K562 (cell line): ENCODE results near the gene HSD17B1. TPM values are rescaled to one million over a fixed set of nuclear protein-coding genes. Genes with fewer than 3 reads are reported as not detected.

ENCODE experiments used
- ATAC-seq: fragments of 200-7000 bp; cut with Tn5 transposase; 3 replicates; pipeline ENCODE4 v1.9.1; 2020; ENCODE audit warnings: moderate library complexity
- BruUV-seq: library from RNA; stranded (reverse); fragments of 400-500 nt; replicated peaks from 2 replicates; lab custom pipeline; 2021; lab: Mats Ljungman, UMichigan
- CTCF ChIA-PET: fragments of 300-600 bp; formaldehyde crosslinking; extraction: SDS; loops from one replicate; lab custom pipeline; 2021; ENCODE audit warnings: low intra/inter-chr PET ratio; lab: Yijun Ruan, JAX
- POLR2A ChIA-PET: fragments of 300-600, 350-650 bp; sonication (Branson Sonifier 250); formaldehyde crosslinking; extraction: SDS; loops from one replicate; lab custom pipeline; 2021; ENCODE audit warnings: antibody characterized with exemption, inconsistent platforms; lab: Yijun Ruan, JAX
- DNase-seq, 4 experiments: peaks; one replicate each; pipeline versions ENCODE4 v3.0.0 to v3.0.0-alpha.2; 2011 to 2018; ENCODE audit warnings: low spot score in 3 of 4, mixed read lengths in 3 of 4; ENCODE audit errors: extremely low read depth in 1 of 4
- FAIRE-seq: peaks from 2 replicates; lab custom pipeline; 2011; peaks lifted over from hg19 to GRCh38; lab: Jason Lieb, UNC
- H2AFZ ChIP-seq: 2 replicates; pipeline ENCODE4 v1.6.0; 2011; ENCODE audit warnings: low read depth, low read length, control low read depth, inconsistent platforms
- H3K27ac ChIP-seq: fragments of 200-600 bp; 3 replicates; pipeline ENCODE4 v1.8.0; 2011; ENCODE audit warnings: low read depth, mild to moderate bottlenecking, control low read depth, inconsistent platforms, low read length, moderate library complexity, mixed read lengths; ENCODE audit errors: extremely low read depth
- H3K27me3 ChIP-seq, 2 experiments: fragments of 300-600 bp in 1 of 2; 2 replicates in 1 of 2; 3 replicates in 1 of 2; pipeline versions ENCODE4 v1.6.0 to v1.8.0; 2011; ENCODE audit warnings: inconsistent platforms in 2 of 2, low read length in 2 of 2, mild to moderate bottlenecking in 1 of 2, mixed read lengths in 1 of 2, moderate library complexity in 1 of 2; ENCODE audit not compliant: control insufficient read depth in 2 of 2, insufficient read depth in 2 of 2
- H3K36me3 ChIP-seq: fragments of 300-600 bp; 3 replicates; pipeline ENCODE4 v1.8.0; 2011; ENCODE audit warnings: mild to moderate bottlenecking, low read length, inconsistent platforms; ENCODE audit not compliant: control insufficient read depth, insufficient read depth
- H3K4me1 ChIP-seq, 2 experiments: fragments of 200-600 bp in 1 of 2; replicated peaks in 1 of 2; 2 replicates in 1 of 2; 3 replicates in 1 of 2; pipeline versions ENCODE4 v1.5.1 to v1.8.0; 2011; ENCODE audit warnings: inconsistent platforms in 2 of 2, low read length in 2 of 2, mild to moderate bottlenecking in 1 of 2, mixed read lengths in 1 of 2, moderate library complexity in 1 of 2; ENCODE audit not compliant: control insufficient read depth in 2 of 2, insufficient read depth in 2 of 2
- H3K4me2 ChIP-seq: 2 replicates; pipeline ENCODE4 v1.6.1; 2011; ENCODE audit warnings: low read length, control low read depth, inconsistent platforms, mixed read lengths; ENCODE audit not compliant: insufficient read depth
- H3K4me3 ChIP-seq: fragments of 200-600 bp; sonication (generic), shearing (Covaris generic); 2 replicates; pipeline ENCODE4 v1.5.1; 2016; ENCODE audit warnings: control low read depth, inconsistent platforms
- H3K79me2 ChIP-seq: fragments of 200-600 bp; 3 replicates; pipeline ENCODE4 v1.8.0; 2011; ENCODE audit warnings: low read length, inconsistent platforms; ENCODE audit not compliant: control insufficient read depth, insufficient read depth
- H3K9ac ChIP-seq, 2 experiments: 2 replicates each; pipeline versions ENCODE4 v1.6.0 to v1.6.1; 2011; ENCODE audit warnings: low read depth in 2 of 2, low read length in 2 of 2, control low read depth in 1 of 2, inconsistent platforms in 1 of 2, mild to moderate bottlenecking in 1 of 2, mixed read lengths in 1 of 2; ENCODE audit not compliant: insufficient read depth in 1 of 2
- H3K9me1 ChIP-seq: one replicate; pipeline ENCODE4 v1.6.0; 2011; ENCODE audit warnings: inconsistent platforms, mild to moderate bottlenecking, low read length, moderate library complexity; ENCODE audit not compliant: control insufficient read depth, insufficient read depth
- H3K9me3 ChIP-seq: replicated peaks from 2 replicates; pipeline ENCODE4 v1.5.1; 2011; ENCODE audit warnings: low read depth, low read length, inconsistent platforms; ENCODE audit not compliant: control insufficient read depth, insufficient read depth
- H4K20me1 ChIP-seq: replicated peaks from 2 replicates; pipeline ENCODE4 v1.6.1; 2011; ENCODE audit warnings: low read length, inconsistent platforms, mixed read lengths; ENCODE audit not compliant: control insufficient read depth, insufficient read depth
- BCOR ChIP-seq: fragments of 450-650 bp; IDR thresholded peaks from 2 replicates; pipeline ENCODE4 v1.6.1; 2016
- BRCA1 ChIP-seq, 2 experiments: fragments of 450-650 bp in 1 of 2; sonication (generic) in 1 of 2; formaldehyde crosslinking in 1 of 2; IDR thresholded peaks; 2 replicates each; pipeline versions ENCODE4 v1.5.0 to v1.6.1; 2017 to 2020; ENCODE audit warnings: mild to moderate bottlenecking in 1 of 2, missing genetic modification reagents in 1 of 2
- CHD2 ChIP-seq: IDR thresholded peaks from 2 replicates; pipeline ENCODE4 v1.6.1; 2011; ENCODE audit warnings: low read depth, low read length
- COPS2 ChIP-seq: fragments of 450-650 bp; conservative IDR thresholded peaks from 2 replicates; pipeline ENCODE4 v1.6.1; 2016; ENCODE audit warnings: mild to moderate bottlenecking, moderate library complexity
- E2F6 ChIP-seq, 2 experiments: IDR thresholded peaks; 2 replicates each; pipeline ENCODE4 v1.6.1; 2011; ENCODE audit warnings: borderline replicate concordance in 1 of 2, control low read depth in 1 of 2, low read depth in 1 of 2, low read length in 1 of 2, mild to moderate bottlenecking in 1 of 2, mixed read lengths in 1 of 2, moderate library complexity in 1 of 2; ENCODE audit not compliant: insufficient read depth in 1 of 2, insufficient read length in 1 of 2, poor library complexity in 1 of 2, severe bottlenecking in 1 of 2; ENCODE audit errors: extremely low read depth in 1 of 2
- FOXA1 ChIP-seq: fragments of 450-650 bp; IDR thresholded peaks from 2 replicates; pipeline ENCODE4 v1.6.1; 2016; ENCODE audit warnings: mild to moderate bottlenecking, borderline replicate concordance
- HMGN3 ChIP-seq: IDR thresholded peaks from 2 replicates; pipeline ENCODE4 v1.6.1; 2011; ENCODE audit warnings: borderline replicate concordance, low read depth, mild to moderate bottlenecking, mixed read lengths, low read length; ENCODE audit not compliant: insufficient read length; ENCODE audit errors: extremely low read depth
- KAT7 ChIP-seq: sonication (generic); formaldehyde crosslinking; IDR thresholded peaks from 2 replicates; pipeline ENCODE4 v1.8.0; 2022; ENCODE audit warnings: missing genetic modification reagents, mild to moderate bottlenecking, borderline replicate concordance
- MEF2D ChIP-seq: conservative IDR thresholded peaks from 2 replicates; pipeline ENCODE4 v1.6.1; 2016; ENCODE audit warnings: low read depth, missing genetic modification characterization, missing compliant biosample characterization
- POLR2AphosphoS5 ChIP-seq: IDR thresholded peaks from 2 replicates; pipeline ENCODE4 v1.6.1; 2011; ENCODE audit warnings: mild to moderate bottlenecking, low read depth, low read length, moderate library complexity; ENCODE audit not compliant: control insufficient read depth, insufficient read depth
- RAD21 ChIP-seq, 2 experiments: fragments of 250-450 bp in 1 of 2; fragments of 450-650 bp in 1 of 2; sonication (Bioruptor Pico) in 1 of 2; formaldehyde crosslinking in 1 of 2; IDR thresholded peaks in 1 of 2; conservative IDR thresholded peaks in 1 of 2; 2 replicates each; pipeline versions ENCODE4 v1.4.0 to v1.8.0; 2020 to 2022; ENCODE audit warnings: mild to moderate bottlenecking in 2 of 2, moderate library complexity in 1 of 2
- RBM34 ChIP-seq: fragments of 200-400 bp; formaldehyde crosslinking; IDR thresholded peaks from 2 replicates; pipeline ENCODE4 v1.6.1; 2018; ENCODE audit warnings: low read length, borderline replicate concordance; ENCODE audit not compliant: insufficient read depth
- SNRNP70 ChIP-seq: fragments of 200-400 bp; formaldehyde crosslinking; optimal IDR thresholded peaks from 2 replicates; pipeline ENCODE3; 2017; ENCODE audit warnings: low read depth, low read length
- ZBTB2 ChIP-seq: fragments of 450-650 bp; IDR thresholded peaks from 2 replicates; pipeline ENCODE4 v1.6.1; 2016; ENCODE audit warnings: antibody characterized with exemption
- ZNF184 ChIP-seq: sonication (generic); formaldehyde crosslinking; IDR thresholded peaks from 2 replicates; pipeline ENCODE4 v1.5.0; 2020; ENCODE audit warnings: missing genetic modification reagents
- ZNF263 ChIP-seq: sonication (generic); formaldehyde crosslinking; IDR thresholded peaks from 2 replicates; pipeline ENCODE4 v1.8.0; 2022; ENCODE audit warnings: mild to moderate bottlenecking, missing genetic modification reagents, borderline replicate concordance
- ZNF311 ChIP-seq: fragments of 250-450 bp; sonication (Bioruptor Pico); IDR thresholded peaks from 2 replicates; pipeline ENCODE4 v1.4.0; 2020; ENCODE audit warnings: mild to moderate bottlenecking, moderate library complexity
- ZNF347 ChIP-seq: fragments of 450-650 bp; formaldehyde crosslinking; IDR thresholded peaks from 2 replicates; pipeline ENCODE4 v1.4.0; 2020; ENCODE audit warnings: low read depth, mild to moderate bottlenecking, moderate library complexity
- ZNF408 ChIP-seq: fragments of 250-450 bp; sonication (Bioruptor Pico); IDR thresholded peaks from 2 replicates; pipeline ENCODE4 v1.4.0; 2020; ENCODE audit warnings: low read depth, mild to moderate bottlenecking, moderate library complexity
- ZNF41 ChIP-seq: fragments of 250-450 bp; sonication (Bioruptor Pico); conservative IDR thresholded peaks from 2 replicates; pipeline ENCODE4 v1.4.0; 2020; ENCODE audit warnings: mild to moderate bottlenecking
- WGBS: fragments of 100-300 bp; shearing (Covaris generic); methylation state at CpG from one replicate; pipeline ENCODE4 v1.1.6; 2016; ENCODE audit warnings: low coverage, mixed read lengths; ENCODE audit not compliant: insufficient coverage; ENCODE audit errors: missing lambda C conversion rate; 5-methylcytosine and 5-hydroxymethylcytosine counted together
- in situ Hi-C: fragments of 300-500 bp; cut with MboI; formaldehyde crosslinking; loops from 4 replicates; pipeline ENCODE4 v1.15.0; 2018; ENCODE audit warnings: inconsistent platforms, mixed read lengths
- intact Hi-C: fragments of 100-400 bp; cut with micrococcal nuclease; formaldehyde crosslinking; loops from 2 replicates; pipeline ENCODE4 v1.14.2; 2022
- polyA plus RNA-seq, 8 experiments: library from polyadenylated mRNA; depleted of rRNA in 4 of 8; stranded (reverse) in 5 of 8; unstranded in 3 of 8; fragments of >200 nt; fragmentation: Nextera tagmentation in 2 of 8; fragmentation: Illumina TruSeq in 1 of 8; extraction: Ambion mirVana in 2 of 8; extraction: Trizol in 1 of 8; gene quantifications; 2 replicates each; pipeline versions ENCODE4 v1.2.1 to v1.2.3, GENCODE V29; 2011 to 2014; ENCODE audit warnings: inconsistent platforms in 1 of 8, missing spikeins in 1 of 8
- total RNA-seq, 7 experiments: library from RNA; depleted of rRNA in 6 of 7; stranded (reverse); fragments of >200 nt in 6 of 7; fragmentation: Illumina TruSeq in 2 of 7; extraction: Trizol in 2 of 7; gene quantifications; 2 replicates each; pipeline versions ENCODE4 v1.2.1 to v1.2.3, GENCODE V29; 2011 to 2021; ENCODE audit warnings: low replicate concordance in 1 of 7

HSD17B1 gene
- total and polyA plus RNA-seq, 9 of the 15 experiments (the other 6 are each of a cell fraction or from before 2014, with no cell fraction given), result 0.55 to 21.1 (median 3.6) TPM

- in situ Hi-C loops (no loop called here), intact Hi-C loops (no loop called here)
- Histone ChIP-seq H4K20me1 (no peaks in the 10 kb centered on the region), H3K4me2 (peak overlapping the region; percentile 96), H3K9me3 (no peaks in the 10 kb centered on the region), H3K27me3 (no peaks in the 10 kb centered on the region), H3K4me3 (peak overlapping the region; percentile 87), H3K9me1 (no peaks in the 10 kb centered on the region), H3K36me3 (peaks cover 4% of the 10 kb centered on the region; the same call in 1 of the 3 replicates), H3K9ac (peak overlapping the region; percentile 66 to 100), H3K4me1 (peaks cover 18 to 37% of the 10 kb centered on the region in 2 experiments; a peak in 4 of 5 replicates), H3K79me2 (peaks cover 26% of the 10 kb centered on the region), H3K27ac (peak overlapping the region; percentile 91), H2AFZ (peak overlapping the region; percentile 74)
- ChIA-PET CTCF (no interaction called here), POLR2A (interaction anchor here (0.5 to 1.2 kb wide), 2 partner anchors 17 to 28 kb away, joined by 3 read pairs; partner anchors contain the start of gene NAGLU)
- ATAC-seq (peak; percentile 91), DNase-seq (peak; percentile 76 to 91 (median 81)), FAIRE-seq (peak; percentile 88)
- BruUV-seq, result no TSS peak
- 13% methylated on average over 32 of the region's 45 CpGs for WGBS
- TF ChIP-seq ZNF41 (CRISPR knock-in tag), result no peak
- no peak for TF ChIP-seq ZNF347 (CRISPR knock-in tag)
- no peak for TF ChIP-seq RBM34
- no peak for TF ChIP-seq FOXA1
- TF ChIP-seq ZNF408, result no peak
- TF ChIP-seq MEF2D (tag), result no peak
- peak in 1 of 2 experiments; percentile 67 for TF ChIP-seq E2F6 (IDR thresholded peaks at IDR 0.05; ENCODE audit: borderline replicate concordance in 1 of 2, extremely low read depth in 1 of 2, insufficient read depth in 1 of 2, insufficient read length in 1 of 2, low read depth in 1 of 2, low read length in 1 of 2, poor library complexity in 1 of 2, severe bottlenecking in 1 of 2)
- no peak for TF ChIP-seq BCOR
- no peak for TF ChIP-seq COPS2
- no peak for TF ChIP-seq BRCA1 (IDR thresholded peaks at IDR 0.05)
- TF ChIP-seq BRCA1 (CRISPR knock-in tag; IDR thresholded peaks at IDR 0.05), result no peak
- TF ChIP-seq SNRNP70, result no peak
- TF ChIP-seq RAD21 (CRISPR knock-in tag; conservative IDR thresholded peaks at IDR 0.05 in 1 of 2, IDR thresholded peaks at IDR 0.05 in 1 of 2), result peak; percentile 32 to 68; a peak in 3 of 4 replicates
- peak; percentile 46; the same call in 1 of the 2 replicates for TF ChIP-seq POLR2AphosphoS5
- no peak for TF ChIP-seq HMGN3
- TF ChIP-seq ZNF311 (CRISPR knock-in tag), result no peak
- TF ChIP-seq ZBTB2, result peak; percentile 69; the same call in 1 of the 2 replicates
- TF ChIP-seq KAT7 (CRISPR knock-in tag), result no peak
- TF ChIP-seq ZNF184 (CRISPR knock-in tag), result no peak
- TF ChIP-seq ZNF263 (CRISPR knock-in tag), result no peak
- TF ChIP-seq CHD2, result no peak
Observed at GRCh38 chr17:42553161-42553818, 567 bp downstream of the HSD17B1 start.
